KMS-11 (cell line): Measurements from ENCODE around the gene MOB3C.

Experiments
- H2AFZ ChIP-seq: fragments of 200-600 bp; sonication (generic); 2 replicates; pipeline ENCODE4 v1.6.1; 2016; ENCODE audit warnings: antibody characterized with exemption, mixed run types, low read depth
- H3K27ac ChIP-seq: fragments of 200-600 bp; sonication (generic); 2 replicates; pipeline ENCODE4 v1.6.1; 2016; ENCODE audit warnings: mild to moderate bottlenecking, mixed run types
- H3K27me3 ChIP-seq: fragments of 200-600 bp; sonication (generic); 2 replicates; pipeline ENCODE4 v1.6.1; 2017; ENCODE audit warnings: mild to moderate bottlenecking, low read depth, mixed run types, moderate library complexity; ENCODE audit not compliant: insufficient read depth
- H3K36me3 ChIP-seq: fragments of 200-600 bp; sonication (generic); 2 replicates; pipeline ENCODE4 v1.6.1; 2017; ENCODE audit warnings: mild to moderate bottlenecking, mixed run types; ENCODE audit not compliant: insufficient read depth
- H3K4me1 ChIP-seq: fragments of 200-600 bp; sonication (generic); 2 replicates; pipeline ENCODE4 v1.6.1; 2016; ENCODE audit warnings: mild to moderate bottlenecking, low read depth, mixed run types; ENCODE audit not compliant: poor library complexity, severe bottlenecking
- H3K4me2 ChIP-seq: fragments of 200-600 bp; sonication (generic); 2 replicates; pipeline ENCODE4 v1.7.0; 2016; ENCODE audit warnings: mild to moderate bottlenecking, mixed run types
- H3K4me3 ChIP-seq: fragments of 200-600 bp; sonication (generic); IDR thresholded peaks from 2 replicates; pipeline ENCODE4 v1.6.1; 2017; ENCODE audit warnings: low read depth, low read length, mixed read lengths; ENCODE audit not compliant: insufficient read depth
- H3K79me2 ChIP-seq: fragments of 200-600 bp; sonication (generic); 2 replicates; pipeline ENCODE4 v1.6.1; 2016; ENCODE audit warnings: low read depth, mixed run types; ENCODE audit not compliant: insufficient read depth
- H3K9ac ChIP-seq: fragments of 200-600 bp; sonication (generic); 2 replicates; pipeline ENCODE4 v1.6.1; 2016; ENCODE audit warnings: mild to moderate bottlenecking, mixed run types
- H4K20me1 ChIP-seq: fragments of 200-600 bp; sonication (generic); 2 replicates; pipeline ENCODE4 v1.6.1; 2016; ENCODE audit warnings: mild to moderate bottlenecking, mixed run types; ENCODE audit not compliant: insufficient read depth
- CTCF ChIP-seq: fragments of 200-600 bp; sonication (generic); conservative IDR thresholded peaks from 2 replicates; pipeline ENCODE4 v1.6.1; 2017; ENCODE audit warnings: low read depth, mild to moderate bottlenecking, antibody characterized with exemption, low read length, moderate library complexity, mixed read lengths

The MOB3C gene

GRCh38 chr1:46589529-46589928 is 27.1 kb downstream of the MOB3C start:
- Histone ChIP-seq H3K9ac (no peak overlapping the region), H3K4me3 (no peak overlapping the region), H3K36me3 (no peaks in the 10 kb centered on the region), H3K27ac (no peak overlapping the region), H3K79me2 (no peaks in the 10 kb centered on the region), H3K4me2 (no peak overlapping the region), H3K27me3 (no peaks in the 10 kb centered on the region), H4K20me1 (no peaks in the 10 kb centered on the region), H2AFZ (no peak overlapping the region), H3K4me1 (peaks cover 18% of the 10 kb centered on the region)
- no peak for TF ChIP-seq CTCF

GRCh38 chr1:46587069-46587468 is 29.5 kb downstream of the MOB3C start:
- peaks cover 10% of the 10 kb centered on the region for H3K4me1 ChIP-seq
- no peak overlapping the region for H3K27ac ChIP-seq
- no peak overlapping the region for H2AFZ ChIP-seq
- no peak for TF ChIP-seq CTCF
- H3K9ac ChIP-seq: no peak overlapping the region
- H3K4me3 ChIP-seq: no peak overlapping the region
- no peaks in the 10 kb centered on the region for H3K27me3 ChIP-seq
- no peaks in the 10 kb centered on the region for H3K79me2 ChIP-seq
- no peak overlapping the region for H3K4me2 ChIP-seq
- no peaks in the 10 kb centered on the region for H4K20me1 ChIP-seq
- no peaks in the 10 kb centered on the region for H3K36me3 ChIP-seq

GRCh38 chr1:46585312-46585938 is 31.2 kb downstream of the MOB3C start:
- Histone ChIP-seq H4K20me1 (no peaks in the 10 kb centered on the region), H3K4me2 (no peak overlapping the region), H3K4me1 (no peaks in the 10 kb centered on the region), H2AFZ (no peak overlapping the region), H3K4me3 (no peak overlapping the region), H3K79me2 (no peaks in the 10 kb centered on the region), H3K36me3 (no peaks in the 10 kb centered on the region), H3K9ac (no peak overlapping the region), H3K27me3 (no peaks in the 10 kb centered on the region), H3K27ac (no peak overlapping the region)
- no peak for TF ChIP-seq CTCF

- Histone ChIP-seq H3K4me2 (no peak overlapping the region), H3K9ac (no peak overlapping the region), H3K27me3 (no peaks in the 10 kb centered on the region), H3K4me3 (no peak overlapping the region), H3K36me3 (no peaks in the 10 kb centered on the region), H3K4me1 (no peaks in the 10 kb centered on the region), H2AFZ (no peak overlapping the region), H4K20me1 (no peaks in the 10 kb centered on the region), H3K79me2 (no peaks in the 10 kb centered on the region), H3K27ac (no peak overlapping the region)
- no peak for TF ChIP-seq CTCF
Observed at GRCh38 chr1:46583494-46583893, 33.1 kb downstream of the MOB3C start.
